GM12878 (cell line): ENCODE results near the gene PSMC3IP. TPM values are rescaled to one million over a fixed set of nuclear protein-coding genes. Genes with fewer than 3 reads are reported as not detected.

ENCODE experiments used
- BRCA1 ChIP-seq: IDR thresholded peaks from 2 replicates; pipeline ENCODE4 v1.6.1; 2011; ENCODE audit warnings: low read depth, low read length, improper control_type of control experiment
- CBFB ChIP-seq: IDR thresholded peaks from 2 replicates; pipeline ENCODE4 v1.6.1; 2016; ENCODE audit warnings: antibody characterized with exemption, low read depth
- CEBPB ChIP-seq, 2 experiments: fragments of 150-350 bp in 1 of 2; IDR thresholded peaks; 2 replicates each; pipeline ENCODE4 v1.6.1; 2012 to 2014; ENCODE audit warnings: low read depth in 2 of 2, low read length in 2 of 2, borderline replicate concordance in 1 of 2, inconsistent platforms in 1 of 2
- CREM ChIP-seq: IDR thresholded peaks from 2 replicates; pipeline ENCODE4 v1.6.1; 2014; ENCODE audit warnings: antibody characterized with exemption, low read depth
- E2F4 ChIP-seq: IDR thresholded peaks from 2 replicates; pipeline ENCODE4 v1.6.1; 2012; ENCODE audit warnings: low read depth, low read length, improper control_type of control experiment
- E2F8 ChIP-seq: fragments of 450-650 bp; IDR thresholded peaks from 2 replicates; pipeline ENCODE4 v1.6.1; 2018; ENCODE audit warnings: mild to moderate bottlenecking, low read depth, moderate library complexity; ENCODE audit not compliant: partially characterized antibody
- EED ChIP-seq: sonication (generic); IDR thresholded peaks from 2 replicates; pipeline ENCODE4 v1.6.1; 2016; ENCODE audit warnings: antibody characterized with exemption, low read depth
- IRF4 ChIP-seq: IDR thresholded peaks from 2 replicates; pipeline ENCODE4 v1.6.1; 2011; ENCODE audit warnings: low read depth, low read length
- MLLT1 ChIP-seq: fragments of 450-650 bp; IDR thresholded peaks from 2 replicates; pipeline ENCODE4 v1.6.1; 2016; ENCODE audit warnings: mild to moderate bottlenecking
- NBN ChIP-seq: fragments of 450-650 bp; IDR thresholded peaks from 2 replicates; pipeline ENCODE4 v1.6.1; 2016
- NR2C1 ChIP-seq: fragments of 450-650 bp; IDR thresholded peaks from 2 replicates; pipeline ENCODE4 v1.6.1; 2017; ENCODE audit warnings: antibody characterized with exemption, mild to moderate bottlenecking, moderate library complexity
- PAX8 ChIP-seq: fragments of 450-650 bp; IDR thresholded peaks from 2 replicates; pipeline ENCODE4 v1.6.1; 2017; ENCODE audit warnings: mild to moderate bottlenecking, moderate library complexity
- POLR2AphosphoS2 ChIP-seq: IDR thresholded peaks from 2 replicates; pipeline ENCODE4 v1.6.1; 2011; ENCODE audit warnings: low read depth, mild to moderate bottlenecking, low read length, improper control_type of control experiment, moderate library complexity
- RBBP5 ChIP-seq: fragments of 200-600 bp; sonication (generic); conservative IDR thresholded peaks from 2 replicates; pipeline ENCODE4 v1.6.1; 2016
- SMARCA5 ChIP-seq: fragments of 450-650 bp; IDR thresholded peaks from 2 replicates; pipeline ENCODE4 v1.6.1; 2017; ENCODE audit warnings: mild to moderate bottlenecking
- TCF3 ChIP-seq: IDR thresholded peaks from 2 replicates; pipeline ENCODE4 v1.6.1; 2012; ENCODE audit warnings: low read depth, mild to moderate bottlenecking, low read length, borderline replicate concordance; ENCODE audit not compliant: insufficient read depth
- WRNIP1 ChIP-seq: IDR thresholded peaks from 2 replicates; pipeline ENCODE4 v1.6.1; 2011; ENCODE audit warnings: low read depth, low read length, improper control_type of control experiment, borderline replicate concordance
- ZBED1 ChIP-seq: IDR thresholded peaks from 2 replicates; pipeline ENCODE4 v1.6.1; 2016; ENCODE audit warnings: borderline replicate concordance
- polyA plus RNA-seq, 11 experiments: library from polyadenylated mRNA; depleted of rRNA in 4 of 11; unstranded in 6 of 11; stranded (reverse) in 5 of 11; fragments of >200 nt; fragmentation: Nextera tagmentation in 4 of 11; fragmentation: Illumina TruSeq in 1 of 11; extraction: Ambion mirVana in 4 of 11; extraction: Trizol in 1 of 11; gene quantifications; 1 replicate in 1 of 11; 2 replicates in 10 of 11; pipeline versions ENCODE4 v1.2.1 to v1.2.3, GENCODE V29; 2011 to 2016; ENCODE audit warnings: inconsistent platforms in 2 of 11, missing spikeins in 2 of 11, low read depth in 1 of 11
- total RNA-seq, 4 experiments: library from RNA; depleted of rRNA in 3 of 4; stranded (reverse); fragments of >200 nt in 3 of 4; fragmentation: Illumina TruSeq in 1 of 4; extraction: Trizol in 1 of 4; gene quantifications; 2 replicates each; pipeline versions ENCODE4 v1.2.1 to v1.2.3, GENCODE V29; 2013 to 2021
- TF ChIP-seq, protein P1 (sequence below): fragments of 450-650 bp; formaldehyde crosslinking; IDR thresholded peaks from 2 replicates; pipeline ENCODE4 v1.5.0; 2022; ENCODE audit warnings: mild to moderate bottlenecking, missing genetic modification characterization
- TF ChIP-seq, protein P2 (sequence below): fragments of 450-650 bp; IDR thresholded peaks from 2 replicates; pipeline ENCODE4 v1.6.1; 2017; ENCODE audit warnings: borderline replicate concordance

Gene PSMC3IP
- total and polyA plus RNA-seq, 10 of the 15 experiments (the other 5 are each of a cell fraction or from before 2014, with no cell fraction given): 6.8 to 34.5 (median 17.7) TPM

DNA sequence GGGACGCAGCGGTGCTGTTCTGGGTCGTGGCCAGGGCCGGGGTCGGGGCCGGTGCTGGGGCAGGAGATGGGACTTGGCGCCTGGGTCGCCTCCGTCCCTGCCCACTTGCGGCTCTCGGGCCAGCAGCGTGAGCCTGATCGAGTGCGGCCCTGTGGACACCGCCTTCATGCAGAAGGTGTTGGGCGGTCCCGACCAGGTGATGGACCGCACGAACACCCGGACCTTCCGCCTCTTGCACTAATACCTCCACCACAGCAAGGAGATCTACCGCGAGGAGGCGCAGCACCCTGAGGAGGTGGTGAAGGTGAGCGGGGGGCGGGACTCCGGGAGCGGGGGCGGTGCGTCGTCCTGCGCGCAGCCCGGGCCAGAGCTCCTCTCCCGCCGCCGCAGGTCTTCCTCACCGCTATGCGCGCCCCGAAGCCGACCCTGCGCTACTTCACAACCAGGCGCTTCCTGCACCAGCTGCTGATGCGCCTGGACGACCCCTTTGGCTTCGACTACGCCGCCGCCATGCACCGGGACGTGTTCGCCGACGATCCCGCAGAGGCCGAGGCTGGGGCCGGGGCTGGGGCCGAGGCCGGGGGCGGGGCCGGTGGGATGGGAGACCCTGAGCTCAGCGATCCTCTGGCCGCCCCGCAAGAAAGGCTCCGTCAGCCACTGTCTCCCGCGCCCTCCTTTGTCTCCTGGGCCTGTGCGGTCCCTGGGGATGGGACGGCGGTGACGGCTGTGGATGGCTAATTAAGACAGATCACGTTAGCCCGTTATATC lies 29.3 kb downstream of the PSMC3IP start (continued):
- no peak for TF ChIP-seq CREM
- TF ChIP-seq NBN: 0 out of 2 replicates have a peak, but pooled peaks have one; percentile 18
- TF ChIP-seq CEBPB (IDR thresholded peaks at IDR 0.05; ENCODE audit: borderline replicate concordance in 1 of 2, low read depth in 2 of 2, low read length in 2 of 2): no peak
- TF ChIP-seq, protein P1, sequence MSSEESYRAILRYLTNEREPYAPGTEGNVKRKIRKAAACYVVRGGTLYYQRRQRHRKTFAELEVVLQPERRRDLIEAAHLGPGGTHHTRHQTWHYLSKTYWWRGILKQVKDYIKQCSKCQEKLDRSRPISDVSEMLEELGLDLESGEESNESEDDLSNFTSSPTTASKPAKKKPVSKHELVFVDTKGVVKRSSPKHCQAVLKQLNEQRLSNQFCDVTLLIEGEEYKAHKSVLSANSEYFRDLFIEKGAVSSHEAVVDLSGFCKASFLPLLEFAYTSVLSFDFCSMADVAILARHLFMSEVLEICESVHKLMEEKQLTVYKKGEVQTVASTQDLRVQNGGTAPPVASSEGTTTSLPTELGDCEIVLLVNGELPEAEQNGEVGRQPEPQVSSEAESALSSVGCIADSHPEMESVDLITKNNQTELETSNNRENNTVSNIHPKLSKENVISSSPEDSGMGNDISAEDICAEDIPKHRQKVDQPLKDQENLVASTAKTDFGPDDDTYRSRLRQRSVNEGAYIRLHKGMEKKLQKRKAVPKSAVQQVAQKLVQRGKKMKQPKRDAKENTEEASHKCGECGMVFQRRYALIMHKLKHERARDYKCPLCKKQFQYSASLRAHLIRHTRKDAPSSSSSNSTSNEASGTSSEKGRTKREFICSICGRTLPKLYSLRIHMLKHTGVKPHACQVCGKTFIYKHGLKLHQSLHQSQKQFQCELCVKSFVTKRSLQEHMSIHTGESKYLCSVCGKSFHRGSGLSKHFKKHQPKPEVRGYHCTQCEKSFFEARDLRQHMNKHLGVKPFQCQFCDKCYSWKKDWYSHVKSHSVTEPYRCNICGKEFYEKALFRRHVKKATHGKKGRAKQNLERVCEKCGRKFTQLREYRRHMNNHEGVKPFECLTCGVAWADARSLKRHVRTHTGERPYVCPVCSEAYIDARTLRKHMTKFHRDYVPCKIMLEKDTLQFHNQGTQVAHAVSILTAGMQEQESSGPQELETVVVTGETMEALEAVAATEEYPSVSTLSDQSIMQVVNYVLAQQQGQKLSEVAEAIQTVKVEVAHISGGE (CRISPR knock-in tag): no peak
- no peak for TF ChIP-seq ZBED1
- TF ChIP-seq, protein P2, sequence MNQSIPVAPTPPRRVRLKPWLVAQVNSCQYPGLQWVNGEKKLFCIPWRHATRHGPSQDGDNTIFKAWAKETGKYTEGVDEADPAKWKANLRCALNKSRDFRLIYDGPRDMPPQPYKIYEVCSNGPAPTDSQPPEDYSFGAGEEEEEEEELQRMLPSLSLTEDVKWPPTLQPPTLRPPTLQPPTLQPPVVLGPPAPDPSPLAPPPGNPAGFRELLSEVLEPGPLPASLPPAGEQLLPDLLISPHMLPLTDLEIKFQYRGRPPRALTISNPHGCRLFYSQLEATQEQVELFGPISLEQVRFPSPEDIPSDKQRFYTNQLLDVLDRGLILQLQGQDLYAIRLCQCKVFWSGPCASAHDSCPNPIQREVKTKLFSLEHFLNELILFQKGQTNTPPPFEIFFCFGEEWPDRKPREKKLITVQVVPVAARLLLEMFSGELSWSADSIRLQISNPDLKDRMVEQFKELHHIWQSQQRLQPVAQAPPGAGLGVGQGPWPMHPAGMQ: no peak
- no peak for TF ChIP-seq E2F4
- TF ChIP-seq SMARCA5: peak; percentile 62; the same call in 1 of the 2 replicates
- no peak for TF ChIP-seq CBFB
- TF ChIP-seq MLLT1: no peak
- no peak for TF ChIP-seq E2F8
- TF ChIP-seq WRNIP1: no peak
- no peak for TF ChIP-seq PAX8
- TF ChIP-seq NR2C1: no peak
- no peak for TF ChIP-seq BRCA1
- TF ChIP-seq EED: no peak
- TF ChIP-seq IRF4: no peak
- TF ChIP-seq RBBP5: no peak
- TF ChIP-seq POLR2AphosphoS2: peak; percentile 23; the same call in 1 of the 2 replicates
- TF ChIP-seq TCF3: no peak
